HepG2 (cell line): ENCODE results near the gene EIF4G2. TPM values are rescaled to one million over a fixed set of nuclear protein-coding genes. Genes with fewer than 3 reads are reported as not detected.

ENCODE experiments used
- EED ChIP-seq: sonication (generic); formaldehyde crosslinking; IDR thresholded peaks from 2 replicates; pipeline ENCODE4 v1.5.0; 2020; ENCODE audit warnings: mild to moderate bottlenecking, missing genetic modification reagents
- ETS1 ChIP-seq: sonication (generic); formaldehyde crosslinking; IDR thresholded peaks from 2 replicates; pipeline ENCODE4 v1.4.0; 2020; ENCODE audit warnings: missing genetic modification reagents
- FUBP1 ChIP-seq: sonication (generic); formaldehyde crosslinking; IDR thresholded peaks from 2 replicates; pipeline ENCODE4 v1.5.1; 2020; ENCODE audit warnings: missing genetic modification reagents, mild to moderate bottlenecking, borderline replicate concordance
- MEIS2 ChIP-seq: sonication (generic); formaldehyde crosslinking; IDR thresholded peaks from 2 replicates; pipeline ENCODE4 v1.9.0; 2021; ENCODE audit warnings: mild to moderate bottlenecking, missing genetic modification reagents
- PHB2 ChIP-seq: fragments of 450-650 bp; IDR thresholded peaks from 2 replicates; pipeline ENCODE4 v1.6.1; 2018; ENCODE audit not compliant: partially characterized antibody
- POLR2A ChIP-seq, 2 experiments: IDR thresholded peaks; 2 replicates each; pipeline ENCODE4 v1.6.1; 2011; ENCODE audit warnings: low read depth in 2 of 2, low read length in 2 of 2, mild to moderate bottlenecking in 1 of 2, moderate library complexity in 1 of 2; ENCODE audit not compliant: insufficient read depth in 1 of 2
- SAP130 ChIP-seq: IDR thresholded peaks from 2 replicates; pipeline ENCODE4 v1.6.1; 2016; ENCODE audit warnings: low read depth
- SP1 ChIP-seq, 2 experiments: fragments of 450-650 bp in 1 of 2; sonication (generic) in 1 of 2; formaldehyde crosslinking in 1 of 2; IDR thresholded peaks; 2 replicates each; pipeline versions ENCODE4 v1.4.0 to v1.6.1; 2016 to 2020; ENCODE audit warnings: missing genetic modification reagents in 1 of 2
- WIZ ChIP-seq: sonication (generic); formaldehyde crosslinking; IDR thresholded peaks from 2 replicates; pipeline ENCODE4 v1.5.1; 2020; ENCODE audit warnings: mild to moderate bottlenecking, missing genetic modification reagents
- YEATS4 ChIP-seq: sonication (generic); formaldehyde crosslinking; IDR thresholded peaks from 2 replicates; pipeline ENCODE4 v1.4.0; 2020; ENCODE audit warnings: missing genetic modification reagents, borderline replicate concordance
- ZFP36L1 ChIP-seq: sonication (generic); formaldehyde crosslinking; IDR thresholded peaks from 2 replicates; pipeline ENCODE4 v1.8.0; 2022; ENCODE audit warnings: mild to moderate bottlenecking, missing genetic modification reagents, moderate library complexity
- ZNF143 ChIP-seq: sonication (generic); formaldehyde crosslinking; IDR thresholded peaks from 2 replicates; pipeline ENCODE4 v1.4.0; 2020; ENCODE audit warnings: missing genetic modification reagents
- ZNF251 ChIP-seq: sonication (generic); formaldehyde crosslinking; IDR thresholded peaks from 2 replicates; pipeline ENCODE4 v1.9.0; 2021; ENCODE audit warnings: mild to moderate bottlenecking, missing genetic modification reagents
- ZNF546 ChIP-seq: sonication (generic); formaldehyde crosslinking; conservative IDR thresholded peaks from 2 replicates; pipeline ENCODE4 v1.8.1; 2023; ENCODE audit warnings: mild to moderate bottlenecking, missing genetic modification reagents
- ZNF570 ChIP-seq: sonication (generic); formaldehyde crosslinking; IDR thresholded peaks from 2 replicates; pipeline ENCODE4 v1.4.0; 2020; ENCODE audit warnings: mild to moderate bottlenecking, missing genetic modification reagents, borderline replicate concordance
- ZNF652 ChIP-seq: IDR thresholded peaks from 2 replicates; pipeline ENCODE4 v1.6.1; 2016; ENCODE audit warnings: low read depth, borderline replicate concordance
- ZNF672 ChIP-seq: sonication (generic); formaldehyde crosslinking; IDR thresholded peaks from 2 replicates; pipeline ENCODE4 v1.8.1; 2022; ENCODE audit warnings: missing genetic modification reagents
- ZNF7 ChIP-seq: IDR thresholded peaks from 2 replicates; pipeline ENCODE4 v1.6.1; 2016; ENCODE audit warnings: missing biosample characterization, missing genetic modification reagents
- polyA plus RNA-seq, 8 experiments: library from polyadenylated mRNA; depleted of rRNA in 3 of 8; stranded (reverse) in 7 of 8; unstranded in 1 of 8; fragments of >200 nt; fragmentation: Illumina TruSeq in 4 of 8; extraction: Trizol in 4 of 8; gene quantifications; 2 replicates each; pipeline versions ENCODE4 v1.2.1 to v1.2.3, GENCODE V29; 2011 to 2016; ENCODE audit warnings: low read depth in 4 of 8, missing spikeins in 1 of 8, mixed read lengths in 1 of 8; ENCODE audit not compliant: insufficient read depth in 1 of 8
- total RNA-seq, 5 experiments: library from RNA; depleted of rRNA; stranded (reverse); fragments of >200 nt; fragmentation: Illumina TruSeq; extraction: Trizol; gene quantifications; 2 replicates each; pipeline ENCODE4 v1.2.3, GENCODE V29; 2016; ENCODE audit warnings: low read depth in 1 of 5
- TF ChIP-seq, protein P1 (sequence below): sonication (generic); formaldehyde crosslinking; IDR thresholded peaks from 2 replicates; pipeline ENCODE4 v1.9.0; 2022; ENCODE audit warnings: low read depth, missing genetic modification reagents
- TF ChIP-seq, protein P2 (sequence below): sonication (generic); formaldehyde crosslinking; IDR thresholded peaks from 2 replicates; pipeline ENCODE4 v1.5.0; 2020; ENCODE audit warnings: missing genetic modification reagents, mild to moderate bottlenecking, borderline replicate concordance
- TF ChIP-seq, protein P3 (sequence below): IDR thresholded peaks from 2 replicates; pipeline ENCODE4 v1.6.1; 2016; ENCODE audit warnings: mild to moderate bottlenecking

The EIF4G2 gene
- total and polyA plus RNA-seq, 2 of the 13 experiments (the other 11 are each of a cell fraction or from before 2014, with no cell fraction given) = 362 to 546 TPM

DNA sequence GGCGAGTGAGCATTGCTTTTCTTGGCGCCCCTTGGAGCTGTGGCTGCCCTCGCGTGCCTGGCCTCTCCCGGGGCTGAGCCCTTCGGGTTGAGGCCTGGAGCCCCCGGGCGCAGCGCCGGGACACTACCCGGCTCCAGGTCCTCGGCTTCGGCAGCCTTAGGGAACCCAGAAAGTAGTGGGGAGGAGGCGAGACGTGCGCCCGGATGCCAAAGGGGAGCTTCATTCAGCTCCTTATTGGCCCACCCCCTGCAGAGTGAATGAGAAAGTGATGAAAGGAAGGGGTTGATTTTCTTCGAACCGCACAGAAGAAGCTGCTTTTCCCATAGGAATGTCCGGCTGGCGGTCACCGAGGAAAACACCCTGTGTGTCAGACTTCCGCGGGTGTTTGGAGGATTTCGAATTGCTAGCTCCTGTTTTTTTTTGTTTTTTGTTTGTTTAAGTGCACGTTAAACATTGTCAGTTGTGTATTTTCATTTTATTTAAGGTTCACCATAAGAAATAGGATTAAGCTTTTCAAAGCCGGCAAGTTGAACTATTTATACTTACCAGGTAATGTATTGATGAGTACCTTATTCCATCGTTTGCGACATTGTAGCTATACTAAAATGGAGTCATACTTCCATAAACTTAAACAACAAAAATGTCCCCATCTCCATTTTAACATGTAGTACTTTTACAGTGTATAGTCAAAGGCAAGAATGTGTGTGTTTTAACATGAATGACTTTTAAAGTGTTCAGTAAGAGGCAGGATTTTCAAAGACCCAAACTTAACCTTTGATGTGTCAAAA is 841 bp upstream of the EIF4G2 start (continued):
- TF ChIP-seq MEIS2 (CRISPR knock-in tag) (no peak), ZNF143 (CRISPR knock-in tag) (no peak), FUBP1 (CRISPR knock-in tag) (no peak), POLR2A (IDR thresholded peaks at IDR 0.05; ENCODE audit: insufficient read depth in 1 of 2, low read depth in 2 of 2, low read length in 2 of 2) (no peak), PHB2 (no peak), ZNF251 (CRISPR knock-in tag) (no peak), SAP130 (CRISPR knock-in tag) (no peak), WIZ (no peak; the same call in 1 of the 2 replicates), ZFP36L1 (CRISPR knock-in tag) (no peak), ZNF672 (CRISPR knock-in tag) (no peak), ZNF7 (no peak), SP1 (IDR thresholded peaks at IDR 0.05) (no peak), SP1 (CRISPR knock-in tag; IDR thresholded peaks at IDR 0.05) (no peak), YEATS4 (CRISPR knock-in tag) (no peak), ZNF546 (no peak), ETS1 (CRISPR knock-in tag) (no peak), EED (CRISPR knock-in tag) (no peak), ZNF652 (CRISPR knock-in tag) (no peak), ZNF570 (CRISPR knock-in tag) (no peak)
- TF ChIP-seq, protein P1, sequence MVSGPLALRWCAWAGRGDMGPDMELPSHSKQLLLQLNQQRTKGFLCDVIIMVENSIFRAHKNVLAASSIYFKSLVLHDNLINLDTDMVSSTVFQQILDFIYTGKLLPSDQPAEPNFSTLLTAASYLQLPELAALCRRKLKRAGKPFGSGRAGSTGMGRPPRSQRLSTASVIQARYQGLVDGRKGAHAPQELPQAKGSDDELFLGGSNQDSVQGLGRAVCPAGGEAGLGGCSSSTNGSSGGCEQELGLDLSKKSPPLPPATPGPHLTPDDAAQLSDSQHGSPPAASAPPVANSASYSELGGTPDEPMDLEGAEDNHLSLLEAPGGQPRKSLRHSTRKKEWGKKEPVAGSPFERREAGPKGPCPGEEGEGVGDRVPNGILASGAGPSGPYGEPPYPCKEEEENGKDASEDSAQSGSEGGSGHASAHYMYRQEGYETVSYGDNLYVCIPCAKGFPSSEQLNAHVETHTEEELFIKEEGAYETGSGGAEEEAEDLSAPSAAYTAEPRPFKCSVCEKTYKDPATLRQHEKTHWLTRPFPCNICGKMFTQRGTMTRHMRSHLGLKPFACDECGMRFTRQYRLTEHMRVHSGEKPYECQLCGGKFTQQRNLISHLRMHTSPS (CRISPR knock-in tag) = no peak
- TF ChIP-seq, protein P2, sequence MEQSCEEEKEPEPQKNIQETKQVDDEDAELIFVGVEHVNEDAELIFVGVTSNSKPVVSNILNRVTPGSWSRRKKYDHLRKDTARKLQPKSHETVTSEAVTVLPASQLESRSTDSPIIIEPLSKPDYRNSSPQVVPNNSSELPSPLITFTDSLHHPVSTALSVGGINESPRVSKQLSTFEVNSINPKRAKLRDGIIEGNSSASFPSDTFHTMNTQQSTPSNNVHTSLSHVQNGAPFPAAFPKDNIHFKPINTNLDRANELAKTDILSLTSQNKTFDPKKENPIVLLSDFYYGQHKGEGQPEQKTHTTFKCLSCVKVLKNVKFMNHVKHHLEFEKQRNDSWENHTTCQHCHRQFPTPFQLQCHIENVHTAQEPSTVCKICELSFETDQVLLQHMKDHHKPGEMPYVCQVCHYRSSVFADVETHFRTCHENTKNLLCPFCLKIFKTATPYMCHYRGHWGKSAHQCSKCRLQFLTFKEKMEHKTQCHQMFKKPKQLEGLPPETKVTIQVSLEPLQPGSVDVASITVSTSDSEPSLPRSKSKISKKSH (CRISPR knock-in tag) = no peak
- TF ChIP-seq, protein P3, sequence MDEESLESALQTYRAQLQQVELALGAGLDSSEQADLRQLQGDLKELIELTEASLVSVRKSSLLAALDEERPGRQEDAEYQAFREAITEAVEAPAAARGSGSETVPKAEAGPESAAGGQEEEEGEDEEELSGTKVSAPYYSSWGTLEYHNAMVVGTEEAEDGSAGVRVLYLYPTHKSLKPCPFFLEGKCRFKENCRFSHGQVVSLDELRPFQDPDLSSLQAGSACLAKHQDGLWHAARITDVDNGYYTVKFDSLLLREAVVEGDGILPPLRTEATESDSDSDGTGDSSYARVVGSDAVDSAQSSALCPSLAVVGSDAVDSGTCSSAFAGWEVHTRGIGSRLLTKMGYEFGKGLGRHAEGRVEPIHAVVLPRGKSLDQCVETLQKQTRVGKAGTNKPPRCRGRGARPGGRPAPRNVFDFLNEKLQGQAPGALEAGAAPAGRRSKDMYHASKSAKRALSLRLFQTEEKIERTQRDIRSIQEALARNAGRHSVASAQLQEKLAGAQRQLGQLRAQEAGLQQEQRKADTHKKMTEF (CRISPR knock-in tag) = no peak; the same call in 1 of the 2 replicates
